BJ (cell line): ENCODE measurements around the gene KCTD8. TPM values are rescaled to one million over a fixed set of nuclear protein-coding genes. Genes with fewer than 3 reads are reported as not detected.
"Not testable (repeated sequence)": the region's sequence is repeated elsewhere in the genome, so short reads cannot be mapped to it uniquely, and the experiment has no call there.

Experiments
- CTCF ChIA-PET: fragments of 350-600 bp; formaldehyde crosslinking; extraction: SDS; loops from one replicate; lab custom pipeline; 2021; ENCODE audit warnings: antibody characterized with exemption, inconsistent platforms; lab: Yijun Ruan, JAX
- POLR2A ChIA-PET: fragments of 300-600 bp; sonication (Branson Sonifier 250); formaldehyde crosslinking; extraction: SDS; loops from one replicate; lab custom pipeline; 2021; ENCODE audit warnings: antibody characterized with exemption; lab: Charles Lee
- DNase-seq: peaks from one replicate; pipeline ENCODE4 v3.0.0-alpha.2; 2011; ENCODE audit warnings: low read depth
- H3K27me3 ChIP-seq: 2 replicates; pipeline ENCODE4 v1.6.0; 2011; ENCODE audit warnings: low read length; ENCODE audit not compliant: control insufficient read depth, insufficient read depth
- H3K36me3 ChIP-seq: 2 replicates; pipeline ENCODE4 v1.5.1; 2011; ENCODE audit warnings: low read length; ENCODE audit not compliant: control insufficient read depth, insufficient read depth
- H3K4me3 ChIP-seq: 2 replicates; pipeline ENCODE4 v1.5.1; 2011; ENCODE audit warnings: low read depth, mild to moderate bottlenecking, control low read depth, low read length
- CTCF ChIP-seq: IDR thresholded peaks from 2 replicates; pipeline ENCODE4 v1.5.1; 2011; ENCODE audit warnings: low read depth, mild to moderate bottlenecking, control low read depth, inconsistent platforms, low read length, moderate library complexity; ENCODE audit not compliant: insufficient read depth
- polyA plus RNA-seq: library from polyadenylated mRNA; depleted of rRNA; stranded (reverse); fragments of >200 nt; gene quantifications from 2 replicates; pipeline ENCODE4 v1.2.3, GENCODE V29; 2011

Gene KCTD8
- polyA plus RNA-seq, 1 experiment, result not detected

GRCh38 chr4:44210750-44211149 lies 237.9 kb downstream of the KCTD8 start:
- Histone ChIP-seq H3K27me3 (no peaks in the 10 kb centered on the region), H3K36me3 (no peaks in the 10 kb centered on the region), H3K4me3 (no peak overlapping the region)
- no peak for DNase-seq
- CTCF ChIA-PET, result interaction anchor here (0.6 kb wide), 1 partner anchor 25 kb away, joined by 3 read pairs; no protein-coding TSS in a partner anchor
- TF ChIP-seq CTCF, result no peak
- POLR2A ChIA-PET, result no interaction called here

GRCh38 chr4:44196796-44197195 lies 251.8 kb downstream of the KCTD8 start:
- POLR2A ChIA-PET, result no interaction called here
- Histone ChIP-seq H3K36me3 (no peaks in the 10 kb centered on the region), H3K27me3 (no peaks in the 10 kb centered on the region), H3K4me3 (no peak overlapping the region)
- CTCF ChIA-PET, result interaction anchor here (1.0 kb wide), 1 partner anchor 15 kb away, joined by 3 read pairs; no protein-coding TSS in a partner anchor
- no peak for DNase-seq
- TF ChIP-seq CTCF, result no peak

GRCh38 chr4:44194365-44194764 lies 254.2 kb downstream of the KCTD8 start:
- no peak for TF ChIP-seq CTCF
- no peaks in the 10 kb centered on the region for H3K36me3 ChIP-seq
- CTCF ChIA-PET, result no interaction called here
- no peak for DNase-seq
- no peak overlapping the region for H3K4me3 ChIP-seq
- POLR2A ChIA-PET, result no interaction called here
- H3K27me3 ChIP-seq, result no peaks in the 10 kb centered on the region

DNA sequence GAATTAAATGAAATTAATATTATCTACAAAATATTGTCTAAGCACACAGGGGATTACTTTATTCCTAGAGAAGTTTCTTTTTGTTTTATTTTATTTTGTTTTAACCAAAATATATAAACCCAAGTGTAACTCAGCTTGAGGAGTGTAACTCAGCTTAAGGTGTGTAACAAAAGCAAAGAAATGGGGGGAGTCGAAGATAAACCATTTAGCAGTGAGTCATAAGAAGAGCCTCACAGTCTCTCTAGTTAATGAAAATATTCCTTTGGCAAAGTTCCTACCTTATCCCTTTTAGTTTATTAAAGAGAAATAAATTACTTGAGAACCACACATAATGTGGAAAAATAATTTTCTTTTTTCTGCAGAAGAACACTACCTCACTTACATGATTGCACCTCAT lies 261.8 kb downstream of the KCTD8 start:
- no peak for DNase-seq
- ChIA-PET CTCF (no interaction called here), POLR2A (no interaction called here)

DNA sequence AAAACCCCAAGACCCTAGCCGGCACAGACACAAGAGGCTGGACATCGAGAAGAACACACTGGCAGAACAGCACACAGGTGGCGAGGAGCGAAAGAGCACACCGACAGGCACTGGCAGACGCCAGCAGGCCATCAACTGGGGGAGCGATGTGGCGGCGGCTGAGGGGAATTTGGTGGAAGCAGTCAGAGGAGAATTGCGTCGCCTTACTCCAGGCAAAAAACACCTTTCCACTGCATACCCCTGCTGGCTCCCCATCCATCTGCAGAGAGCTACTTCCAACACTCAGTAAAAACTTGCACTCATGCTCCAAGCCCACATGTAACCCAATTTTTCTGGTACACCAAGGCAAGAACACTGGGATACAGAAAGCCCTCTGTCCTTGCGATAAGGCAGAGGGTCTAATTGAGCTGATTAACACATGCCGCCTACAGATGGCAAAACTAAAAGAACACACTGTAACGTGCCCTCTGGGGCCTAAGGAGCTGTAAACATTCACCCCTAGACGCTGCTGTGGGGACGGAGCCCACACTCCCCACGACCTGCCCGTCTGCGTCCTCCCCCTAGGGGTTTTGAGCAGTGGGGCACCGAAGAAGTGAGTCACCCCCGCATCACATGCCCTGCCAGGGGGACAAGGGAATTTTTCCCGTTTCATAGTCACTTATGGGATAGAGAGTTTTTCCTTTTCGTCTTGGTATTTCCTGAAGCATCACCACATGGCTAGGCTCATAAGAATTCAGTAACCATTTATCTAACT lies 262.3 kb downstream of the KCTD8 start:
- no peaks in the 10 kb centered on the region for H3K27me3 ChIP-seq
- ChIA-PET POLR2A (no interaction called here), CTCF (interaction anchor here (0.6 kb wide), 1 partner anchor 25 kb away, joined by 3 read pairs; no protein-coding TSS in a partner anchor)
- no peaks in the 10 kb centered on the region for H3K36me3 ChIP-seq
- no peak overlapping the region for H3K4me3 ChIP-seq
- no peak for DNase-seq
- no peak for TF ChIP-seq CTCF

More for the DNA sequence above, 261.8 kb downstream of the KCTD8 start:
- no peak for TF ChIP-seq CTCF
- H3K36me3 ChIP-seq, result no peaks in the 10 kb centered on the region
- no peaks in the 10 kb centered on the region for H3K27me3 ChIP-seq
- H3K4me3 ChIP-seq, result no peak overlapping the region

DNA sequence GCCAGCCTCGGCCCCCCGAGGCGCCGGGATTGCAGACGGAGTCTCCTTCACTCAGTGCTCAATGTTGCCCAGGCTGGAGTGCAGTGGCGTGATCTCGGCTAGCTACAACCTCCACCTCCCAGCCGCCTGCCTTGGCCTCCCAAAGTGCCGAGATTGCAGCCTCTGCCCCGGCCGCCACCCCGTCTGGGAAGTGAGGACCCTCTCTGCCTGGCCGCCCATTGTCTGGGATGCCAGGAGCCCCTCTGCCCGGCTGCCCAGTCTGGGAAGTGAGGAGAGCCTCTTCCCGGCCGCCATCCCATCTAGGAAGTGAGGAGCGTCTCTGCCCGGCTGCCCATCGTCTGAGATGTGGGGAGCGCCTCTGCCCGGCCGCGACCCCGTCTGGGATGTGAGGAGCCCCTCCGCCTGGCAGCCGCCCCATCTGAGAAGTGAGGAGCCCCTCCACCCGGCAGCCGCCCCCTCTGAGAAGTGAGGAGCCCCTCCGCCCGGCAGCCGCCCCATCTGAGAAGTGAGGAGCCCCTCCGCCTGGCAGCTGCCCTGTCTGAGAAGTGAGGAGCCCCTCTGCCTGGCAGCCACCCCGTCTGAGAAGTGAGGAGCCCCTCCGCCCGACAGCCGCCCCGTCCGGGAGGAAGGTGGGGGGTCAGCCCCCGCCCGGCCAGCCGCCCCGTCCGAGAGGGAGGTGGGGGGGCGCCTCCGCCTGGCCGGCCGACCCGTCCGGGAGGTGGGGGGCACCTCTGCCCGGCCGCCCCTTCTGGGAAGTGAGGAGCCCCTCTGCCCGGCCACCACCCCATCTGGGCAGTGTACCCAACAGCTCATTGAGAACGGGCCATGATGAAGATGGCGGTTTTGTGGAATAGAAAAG lies 266.9 kb downstream of the KCTD8 start:
- H3K4me3 ChIP-seq, H3K27me3 ChIP-seq, POLR2A ChIA-PET, H3K36me3 ChIP-seq, DNase-seq, CTCF ChIA-PET: not testable (repeated sequence)

DNA sequence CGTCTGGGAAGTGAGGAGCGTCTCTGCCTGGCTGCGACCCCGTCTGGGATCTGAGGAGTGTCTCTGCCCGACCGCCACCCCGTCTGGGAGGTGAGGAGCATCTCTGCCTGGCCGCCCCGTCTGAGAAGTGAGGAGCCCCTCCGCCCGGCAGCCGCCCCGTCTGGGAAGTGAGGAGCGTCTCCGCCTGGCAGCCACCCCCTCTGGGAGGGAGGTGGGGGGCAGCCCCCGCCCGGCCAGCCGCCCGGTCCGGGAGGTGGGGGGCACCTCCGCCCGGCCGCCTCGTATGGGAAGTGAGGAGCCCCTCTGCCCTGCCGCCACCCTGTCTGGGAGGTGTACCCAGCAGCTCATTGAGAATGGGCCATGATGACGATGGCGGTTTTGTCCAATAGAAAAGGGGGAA lies 280.8 kb downstream of the KCTD8 start:
- POLR2A ChIA-PET, H3K27me3 ChIP-seq, CTCF ChIA-PET, H3K36me3 ChIP-seq, H3K4me3 ChIP-seq, DNase-seq: not testable (repeated sequence)
